ENCODE measurements around the gene PHACTR3.

Gene PHACTR3

GRCh38 chr20:59671661-59672471 lies 67.5 kb downstream of the PHACTR3 start:
- DNase-seq (ENCODE audit: low read depth): no peak

GRCh38 chr20:59672576-59672975 lies 68.2 kb downstream of the PHACTR3 start:
- no peak for DNase-seq (ENCODE audit: low read depth)

DNA sequence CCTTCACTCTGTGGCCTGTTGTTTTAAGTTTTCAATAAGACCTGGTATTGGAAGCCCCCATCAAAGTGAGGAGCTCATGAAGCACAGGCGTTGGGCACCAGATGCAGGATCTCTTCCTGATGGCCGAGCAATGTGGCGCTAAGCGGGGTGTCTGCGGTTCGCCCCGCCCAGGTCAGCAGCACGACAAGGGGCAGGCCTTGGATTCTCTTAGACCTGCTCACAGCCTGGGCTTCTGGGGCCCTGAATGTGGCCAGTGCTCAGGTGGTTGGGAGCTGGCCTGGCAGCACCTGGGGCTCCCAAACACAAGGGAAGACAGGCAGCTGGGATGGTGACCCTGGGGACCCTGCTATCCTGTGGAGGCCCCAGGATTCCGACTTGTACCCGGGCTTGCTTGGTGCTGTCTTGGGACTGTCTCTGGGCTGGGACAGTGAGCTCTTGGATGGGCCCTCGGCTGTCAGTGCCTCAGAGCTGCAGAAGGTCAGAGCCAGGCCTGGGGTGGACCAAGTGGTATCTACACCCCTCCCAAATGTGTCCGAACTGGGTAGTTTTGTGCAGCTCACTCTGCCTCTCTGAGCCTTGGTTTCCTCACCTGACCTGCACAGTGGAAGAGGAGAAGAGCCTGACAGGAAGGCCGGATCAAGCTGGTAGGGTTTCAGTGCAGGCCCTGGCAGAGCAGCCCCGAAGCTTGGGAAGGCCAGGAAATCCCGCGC lies 69.1 kb downstream of the PHACTR3 start:
- no peak for DNase-seq (ENCODE audit: low read depth)

GRCh38 chr20:59673998-59674445 lies 69.7 kb downstream of the PHACTR3 start:
- DNase-seq (ENCODE audit: low read depth): no peak

DNA sequence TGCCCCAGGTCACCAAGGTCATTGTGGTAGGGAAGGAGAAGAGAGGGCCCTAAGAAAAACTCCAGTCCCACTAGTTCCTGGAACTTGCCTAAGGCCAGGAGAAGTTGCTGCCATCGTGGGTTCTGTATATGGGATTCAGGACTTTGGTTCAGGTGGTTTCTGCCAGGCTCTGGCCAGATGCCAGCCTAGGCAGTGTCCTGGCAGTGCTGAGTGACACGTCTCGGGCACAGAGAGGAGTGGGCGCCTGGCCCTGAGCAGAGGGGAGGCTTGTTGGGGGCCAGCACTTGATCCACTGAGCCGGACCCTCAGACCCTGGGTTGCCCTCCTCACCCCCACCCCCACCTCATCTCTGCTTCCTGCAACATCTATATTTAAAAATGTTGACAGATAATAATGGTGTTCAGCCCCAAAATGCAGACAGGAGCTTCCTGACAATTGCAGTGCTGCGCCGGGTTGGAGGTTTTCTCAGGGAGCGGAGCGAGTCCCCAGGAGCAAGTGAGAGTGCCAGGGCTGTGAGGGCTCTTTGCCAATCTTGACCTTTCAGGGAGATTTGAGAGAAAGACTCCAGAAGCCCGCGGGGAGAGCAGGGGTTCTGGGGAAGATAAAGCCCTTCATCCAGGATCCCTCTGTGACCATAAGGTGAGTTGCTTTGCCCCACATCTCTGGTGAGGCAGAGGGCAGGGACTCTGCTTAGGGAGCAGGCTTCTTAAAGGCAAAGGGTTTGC lies 71.9 kb downstream of the PHACTR3 start:
- no peak for DNase-seq (ENCODE audit: low read depth)

DNA sequence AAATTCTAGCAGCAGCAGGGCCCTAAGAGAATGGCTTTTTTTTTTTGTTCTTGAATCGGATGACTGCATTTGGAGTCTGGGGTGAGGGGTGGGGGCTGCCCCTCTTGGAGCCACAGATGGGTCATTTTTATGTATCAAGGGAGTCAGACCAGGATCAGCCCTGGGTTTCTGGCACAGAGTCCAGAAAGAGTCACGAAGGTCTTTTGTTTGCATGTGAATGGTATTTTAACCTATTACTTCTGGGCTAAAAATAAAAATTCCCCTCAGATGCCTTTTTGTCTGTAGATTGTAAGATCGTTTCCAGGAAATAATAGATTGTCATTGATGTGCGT lies 72.5 kb downstream of the PHACTR3 start:
- DNase-seq (ENCODE audit: low read depth): no peak

DNA sequence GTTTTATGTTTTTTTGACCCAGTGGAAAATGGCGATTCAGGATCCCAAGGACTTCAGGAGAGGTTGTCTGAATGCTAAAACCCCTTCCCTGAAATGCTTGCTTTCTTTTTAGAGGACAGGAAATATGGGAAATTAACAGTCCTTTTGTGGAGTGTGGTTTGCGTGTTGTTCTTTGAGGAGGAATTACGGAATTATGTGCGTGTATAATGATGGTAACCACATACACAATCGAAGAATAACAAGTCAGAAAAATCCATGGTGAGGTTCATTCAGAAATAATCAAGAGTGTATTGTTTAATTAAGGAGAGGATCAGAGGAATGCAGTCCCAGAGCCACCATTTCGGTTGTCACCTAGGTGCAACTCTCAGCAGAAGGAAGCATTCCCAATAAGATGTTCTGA lies 73.2 kb downstream of the PHACTR3 start:
- DNase-seq (ENCODE audit: low read depth): no peak

GRCh38 chr20:59678288-59678687 lies 73.9 kb downstream of the PHACTR3 start:
- no peak for DNase-seq (ENCODE audit: low read depth)

DNA sequence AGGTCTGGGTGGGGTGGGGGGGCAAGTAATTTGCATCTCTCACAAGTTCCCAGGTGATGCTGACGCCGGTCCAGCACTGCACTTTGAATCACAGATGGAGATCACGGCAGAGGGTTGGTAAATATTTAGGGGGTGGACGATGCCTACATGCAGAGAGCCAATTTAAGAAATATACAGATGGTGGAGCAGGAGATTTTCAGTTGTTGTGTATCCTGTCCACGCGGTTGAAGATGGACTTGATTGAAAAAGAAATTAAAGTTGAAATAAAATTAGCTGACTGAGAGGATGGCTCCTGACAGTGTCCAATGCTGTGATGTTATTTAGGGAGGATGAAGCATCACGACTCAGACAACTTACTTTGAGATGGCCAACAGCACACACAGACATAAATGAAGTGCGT lies 74.6 kb downstream of the PHACTR3 start:
- no peak for DNase-seq (ENCODE audit: low read depth)

DNA sequence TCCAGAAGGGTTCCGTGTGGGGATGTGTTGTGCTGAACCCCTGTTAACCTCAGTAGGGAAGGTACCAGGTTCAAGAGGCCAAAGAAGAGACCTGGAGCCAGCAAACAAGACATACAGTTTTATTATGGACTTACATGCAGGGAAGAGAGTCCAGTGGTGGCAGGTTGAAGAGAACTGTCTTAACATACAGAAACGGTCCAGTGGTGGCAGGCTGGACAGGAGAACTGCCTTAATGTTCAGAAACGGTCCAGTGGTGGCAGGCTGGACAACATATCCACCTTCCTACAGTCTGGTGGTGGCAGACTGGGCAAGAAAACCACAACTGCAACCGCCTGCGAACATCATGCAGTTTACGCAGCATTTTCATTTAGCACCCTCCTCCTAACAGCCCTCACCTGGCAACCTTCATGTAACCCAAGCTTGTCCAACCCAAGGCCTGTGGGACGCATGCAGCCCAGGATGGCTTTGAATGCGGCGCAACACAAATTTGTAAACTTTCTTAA lies 75.9 kb downstream of the PHACTR3 start:
- DNase-seq (ENCODE audit: low read depth): no peak

GRCh38 chr20:59680852-59681251 lies 76.5 kb downstream of the PHACTR3 start:
- DNase-seq (ENCODE audit: low read depth): no peak

- DNase-seq (ENCODE audit: low read depth): no peak
These were observed 78.3 kb downstream of the PHACTR3 start for GRCh38 chr20:59682603-59683002.

DNA sequence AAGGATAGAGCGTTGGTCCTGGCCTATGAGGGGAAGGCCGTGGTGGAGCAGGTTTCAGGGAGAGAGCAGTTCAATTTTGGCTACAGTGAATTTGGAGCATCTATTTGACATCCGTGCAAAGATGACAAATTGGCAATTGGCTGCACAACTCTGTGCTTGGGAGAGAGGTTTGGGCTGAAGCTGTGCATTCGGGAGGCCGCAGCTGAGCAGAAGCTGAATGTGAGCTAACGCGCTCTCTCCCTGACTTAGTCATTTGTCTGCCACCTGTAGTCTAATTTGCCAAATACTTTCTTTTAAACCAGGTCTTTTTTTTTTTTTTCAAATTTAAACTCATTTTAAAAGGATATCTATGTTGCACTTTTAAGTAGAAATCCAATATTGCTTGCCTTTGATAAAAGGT lies 78.8 kb downstream of the PHACTR3 start:
- no peak for DNase-seq (ENCODE audit: low read depth)

- DNase-seq (ENCODE audit: low read depth): no peak
These were observed 80.4 kb downstream of the PHACTR3 start for GRCh38 chr20:59684685-59685242.

DNA sequence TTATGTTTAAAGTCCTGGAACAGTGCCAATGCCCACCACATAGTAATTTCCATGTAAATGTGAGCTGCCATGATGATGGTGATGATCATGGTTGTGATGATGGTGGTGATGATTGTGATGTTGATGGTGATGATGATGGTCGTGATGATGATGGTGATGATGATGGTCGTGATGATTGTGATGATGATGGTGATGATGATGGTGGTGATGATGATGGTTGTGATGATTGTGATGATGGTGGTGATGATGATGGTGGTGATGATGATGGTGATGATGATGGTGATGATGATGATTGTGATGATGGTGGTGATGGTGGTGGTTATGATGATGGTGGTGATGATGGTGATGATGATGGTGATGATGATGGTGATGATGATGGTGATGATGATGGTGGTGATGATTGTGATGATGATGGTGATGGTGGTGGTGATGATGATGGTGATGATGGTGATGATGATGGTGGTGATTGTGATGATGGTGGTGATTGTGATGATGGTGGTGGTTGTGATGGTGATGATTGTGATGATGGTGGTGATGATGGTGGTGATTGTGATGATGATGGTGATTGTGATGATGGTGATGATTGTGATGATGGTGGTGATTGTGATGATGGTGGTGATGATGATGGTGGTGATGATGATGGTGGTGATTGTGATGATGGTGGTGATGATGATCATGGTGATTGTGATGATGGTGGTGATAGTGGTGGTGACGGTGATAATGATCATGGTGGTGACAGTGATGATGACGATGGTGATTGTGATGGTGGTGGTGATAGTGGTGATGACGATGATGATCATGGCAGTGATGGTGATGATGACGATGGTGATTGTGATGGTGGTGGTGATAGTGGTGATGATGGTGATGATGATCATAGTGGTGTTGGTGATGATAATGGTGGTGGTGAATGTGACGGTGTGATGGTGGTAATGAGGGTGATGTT lies 82.3 kb downstream of the PHACTR3 start:
- DNase-seq (ENCODE audit: low read depth): no peak

DNA sequence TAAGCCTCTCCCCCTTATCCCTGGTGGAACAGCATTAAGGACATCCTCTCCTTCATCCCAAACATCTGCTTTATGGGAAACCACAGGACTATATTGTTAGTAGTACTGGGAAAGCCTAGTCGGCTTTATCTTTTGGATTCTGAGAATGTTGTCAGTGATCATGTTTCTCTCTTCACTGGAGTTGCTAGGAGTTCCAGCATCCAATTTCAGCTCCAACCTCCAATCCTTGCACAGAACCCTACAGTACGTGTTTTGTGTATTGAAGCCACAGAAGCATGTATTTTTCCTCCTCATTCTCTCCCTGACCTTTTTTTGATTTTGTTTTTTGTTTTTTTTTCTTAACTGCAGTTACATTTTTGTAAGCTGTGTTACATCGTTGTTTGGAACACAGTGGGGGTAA lies 84.0 kb downstream of the PHACTR3 start:
- no peak for DNase-seq (ENCODE audit: low read depth)

DNA sequence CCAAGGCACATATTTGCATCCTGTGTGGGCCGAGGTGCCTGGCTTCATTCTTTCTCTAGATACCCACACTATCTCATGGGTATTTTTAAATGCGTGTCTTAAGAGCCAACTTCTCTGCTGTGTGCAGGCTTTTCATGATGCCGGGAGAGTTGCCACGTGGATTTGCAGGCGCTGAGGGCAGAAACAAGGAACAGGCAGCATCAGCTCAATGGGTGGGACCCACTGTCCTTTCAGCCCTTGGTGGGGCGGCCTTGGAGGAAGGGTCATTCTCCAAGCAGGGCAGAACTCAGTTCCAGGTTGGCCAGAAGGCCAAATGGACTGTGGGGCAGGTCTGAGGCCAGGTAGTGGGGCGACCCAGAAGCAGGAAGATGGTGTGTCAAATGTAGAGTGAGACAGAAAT lies 84.7 kb downstream of the PHACTR3 start:
- no peak for DNase-seq (ENCODE audit: low read depth)

GRCh38 chr20:59690101-59690500 lies 85.8 kb downstream of the PHACTR3 start:
- DNase-seq (ENCODE audit: low read depth): no peak

DNA sequence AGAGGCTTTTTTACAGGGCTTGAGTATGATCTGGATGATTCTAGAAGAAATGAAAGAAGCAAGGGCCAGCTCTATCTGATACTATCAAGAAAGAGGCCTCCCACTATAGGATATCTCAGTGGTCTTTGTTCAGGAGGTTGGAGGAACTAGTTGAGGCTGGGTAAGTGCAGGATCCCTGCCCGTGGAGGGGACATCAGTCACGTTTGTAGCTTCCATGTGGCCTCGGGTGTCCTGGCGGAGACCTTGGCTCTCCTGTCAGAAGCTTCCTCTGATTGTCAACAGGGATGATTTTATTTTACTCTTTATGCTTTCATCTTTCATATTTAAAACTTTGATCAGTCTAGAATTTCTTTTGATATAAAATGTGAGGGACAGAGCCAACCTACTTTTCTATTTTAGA lies 86.6 kb downstream of the PHACTR3 start:
- DNase-seq (ENCODE audit: low read depth): no peak

- no peak for DNase-seq (ENCODE audit: low read depth)
These were observed 87.8 kb downstream of the PHACTR3 start for GRCh38 chr20:59692139-59692538.

- no peak for DNase-seq (ENCODE audit: low read depth)
These were observed 89.2 kb downstream of the PHACTR3 start for GRCh38 chr20:59693587-59693986.

Measured in iris pigment epithelial cell (primary cell).